Embryonic facial prominence (tissue), 1 donor: ENCODE data around the gene MUC20.
"Not testable (repeated sequence)": the region's sequence is repeated elsewhere in the genome, so short reads cannot be mapped to it uniquely, and the experiment has no call there.

ENCODE experiments used
- DNase-seq: peaks from one replicate; pipeline ENCODE4 v3.0.0-alpha.2; 2016; ENCODE audit errors: extremely low spot score

Gene MUC20

DNA sequence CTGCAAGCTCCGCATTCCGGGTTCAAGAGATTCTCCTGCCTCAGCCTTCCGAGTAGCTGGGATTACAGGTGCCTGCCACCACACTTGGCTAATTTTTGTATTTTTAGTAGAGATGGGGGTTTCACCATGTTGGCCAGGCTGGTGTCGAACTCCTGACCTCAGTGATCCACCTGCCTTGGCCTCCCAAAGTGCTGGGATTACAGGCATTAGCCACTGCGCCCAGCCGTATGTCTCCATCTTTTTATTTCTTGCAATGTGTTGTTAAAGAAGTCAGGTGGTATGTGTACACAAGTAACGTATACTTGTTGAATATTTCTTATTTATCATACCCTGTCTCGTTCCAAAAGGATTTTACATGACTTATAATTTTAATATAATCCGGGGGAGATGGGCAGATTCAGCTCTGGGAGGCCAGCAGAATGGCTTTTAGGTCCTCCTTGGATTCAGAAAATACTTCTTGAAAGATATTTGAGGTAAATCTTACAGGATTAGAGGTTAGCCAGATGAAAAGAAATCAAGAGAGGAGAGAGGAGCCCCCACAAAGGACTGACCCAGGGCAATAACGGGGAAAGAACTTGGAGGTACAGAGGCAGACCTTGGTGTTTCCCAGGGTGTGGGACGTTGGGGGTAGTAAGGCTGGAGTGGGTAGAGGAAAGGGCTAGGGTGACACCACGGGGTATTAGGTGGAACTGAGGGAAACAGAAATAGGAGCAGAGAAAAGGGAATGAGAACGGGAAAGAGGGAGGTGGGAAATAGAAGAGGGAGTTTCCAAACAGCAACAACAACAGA, 27.2 kb upstream of the MUC20 start:
- DNase-seq, result no peak

DNA sequence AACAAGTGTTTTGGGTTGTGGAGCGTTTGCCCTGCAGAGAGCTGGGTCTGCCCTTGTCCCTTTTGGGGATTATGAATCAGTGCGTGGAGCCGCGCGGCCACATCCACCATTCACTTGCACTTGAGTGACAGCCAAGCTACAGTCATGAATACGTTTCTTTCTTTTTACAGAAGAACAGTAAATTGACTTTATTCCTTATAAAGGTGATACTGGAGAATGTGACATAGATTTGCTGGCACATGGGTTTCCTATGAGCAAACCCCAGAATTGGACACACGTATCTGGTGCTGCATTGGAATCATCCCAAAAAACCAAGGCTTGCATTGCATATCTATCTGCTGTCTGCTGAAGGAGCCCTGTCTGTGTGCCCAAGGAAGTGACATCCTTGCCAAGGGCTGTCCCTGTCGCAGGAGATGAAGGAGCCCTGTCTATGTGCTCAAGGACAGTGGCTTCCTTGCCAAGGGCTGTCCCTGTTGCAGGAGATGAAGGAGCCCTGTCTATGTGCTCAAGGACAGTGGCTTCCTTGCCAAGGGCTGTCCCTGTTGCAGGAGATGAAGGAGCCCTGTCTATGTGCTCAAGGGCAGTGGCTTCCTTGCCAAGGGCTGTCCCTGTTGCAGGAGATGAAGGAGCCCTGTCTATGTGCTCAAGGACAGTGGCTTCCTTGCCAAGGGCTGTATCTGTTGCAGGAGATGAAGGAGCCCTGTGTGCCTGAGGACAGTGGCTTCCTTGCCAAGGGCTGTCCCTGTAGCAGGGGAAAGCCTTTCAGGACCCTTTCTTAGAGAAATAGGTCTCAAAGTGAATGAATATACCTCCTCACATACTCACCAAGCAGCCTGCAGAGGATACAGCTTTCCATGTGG, 26.3 kb upstream of the MUC20 start:
- DNase-seq, result not testable (repeated sequence)

DNA sequence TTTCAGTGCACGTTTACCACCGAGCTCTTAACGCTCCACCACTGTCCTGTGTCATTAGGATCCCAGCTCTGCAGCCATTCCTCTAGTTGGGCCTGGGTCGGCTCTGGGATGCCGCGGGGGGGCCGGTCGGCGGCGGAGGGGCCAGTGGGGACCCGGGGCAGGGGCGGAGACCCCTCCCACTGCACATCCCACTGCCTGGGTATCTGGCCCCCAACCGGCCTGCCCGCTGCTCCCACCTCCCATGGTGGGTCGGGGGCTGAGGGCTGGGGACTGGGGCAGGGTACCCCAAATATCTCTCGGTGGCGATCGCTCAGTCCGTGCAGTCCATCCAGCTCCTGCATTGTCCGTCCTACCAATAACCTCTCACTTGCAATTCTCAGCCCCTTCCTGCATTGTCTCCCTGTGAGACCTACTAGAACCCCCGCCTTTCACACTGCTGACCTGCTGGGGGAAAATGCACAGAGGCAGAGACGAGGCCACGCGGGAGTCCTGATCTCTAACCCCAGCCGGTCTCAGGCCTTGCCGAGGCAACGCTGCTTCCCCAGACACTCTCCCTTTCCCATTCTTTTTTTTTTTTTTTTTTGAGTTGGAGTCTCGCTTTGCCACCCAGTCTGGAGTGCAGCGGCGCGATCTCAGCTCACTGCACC, 24.0 kb upstream of the MUC20 start:
- no peak for DNase-seq

DNA sequence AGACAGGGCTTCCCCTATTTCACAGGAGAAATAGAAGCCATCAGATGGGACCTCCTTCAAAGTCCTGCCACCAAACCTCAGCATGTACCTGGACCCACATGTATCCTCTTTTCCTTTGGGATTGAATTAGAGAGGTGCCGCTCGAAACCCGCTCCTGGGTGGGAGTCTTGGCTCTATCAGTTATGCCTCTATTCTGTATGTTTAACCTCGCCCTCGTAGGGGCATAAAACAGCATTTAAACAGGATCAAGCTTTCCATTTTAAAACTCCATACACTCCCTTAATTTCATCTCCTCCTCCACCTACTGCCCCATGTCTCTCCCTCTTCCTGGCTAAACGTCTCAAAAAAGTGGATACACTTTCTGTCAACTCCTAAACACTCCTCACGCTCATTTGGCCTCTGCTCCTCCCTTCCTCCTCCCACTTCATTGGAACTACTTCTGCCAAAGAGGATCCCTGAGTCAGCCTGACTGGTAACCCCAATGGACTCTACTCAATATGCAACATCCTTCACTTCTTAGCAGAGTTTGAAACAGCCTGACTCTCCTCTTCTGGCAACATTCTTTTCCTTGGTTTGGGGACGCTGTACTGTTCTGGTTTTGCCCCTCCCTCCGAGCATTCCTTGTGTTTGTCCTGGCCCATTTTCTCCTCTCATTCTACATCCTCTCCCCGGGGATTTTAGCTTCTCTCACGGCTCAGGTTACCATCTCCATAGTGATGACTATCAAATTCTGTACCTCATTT, 23.0 kb upstream of the MUC20 start:
- no peak for DNase-seq

DNA sequence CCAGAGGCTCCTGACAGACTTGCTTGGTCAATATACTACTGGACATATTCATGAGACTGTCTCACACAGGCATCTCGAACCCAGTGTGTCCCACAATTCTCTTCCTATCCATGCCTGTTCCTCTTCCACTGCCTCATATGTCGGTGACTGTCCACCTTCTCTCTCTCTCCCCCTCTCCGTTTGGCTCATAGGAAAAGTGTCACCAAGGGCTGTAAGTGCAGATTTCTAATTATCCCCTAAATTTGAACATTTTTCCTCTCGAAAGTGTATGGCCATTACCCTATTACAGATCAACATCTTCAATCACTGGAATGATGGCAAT, 22.5 kb upstream of the MUC20 start:
- no peak for DNase-seq

DNA sequence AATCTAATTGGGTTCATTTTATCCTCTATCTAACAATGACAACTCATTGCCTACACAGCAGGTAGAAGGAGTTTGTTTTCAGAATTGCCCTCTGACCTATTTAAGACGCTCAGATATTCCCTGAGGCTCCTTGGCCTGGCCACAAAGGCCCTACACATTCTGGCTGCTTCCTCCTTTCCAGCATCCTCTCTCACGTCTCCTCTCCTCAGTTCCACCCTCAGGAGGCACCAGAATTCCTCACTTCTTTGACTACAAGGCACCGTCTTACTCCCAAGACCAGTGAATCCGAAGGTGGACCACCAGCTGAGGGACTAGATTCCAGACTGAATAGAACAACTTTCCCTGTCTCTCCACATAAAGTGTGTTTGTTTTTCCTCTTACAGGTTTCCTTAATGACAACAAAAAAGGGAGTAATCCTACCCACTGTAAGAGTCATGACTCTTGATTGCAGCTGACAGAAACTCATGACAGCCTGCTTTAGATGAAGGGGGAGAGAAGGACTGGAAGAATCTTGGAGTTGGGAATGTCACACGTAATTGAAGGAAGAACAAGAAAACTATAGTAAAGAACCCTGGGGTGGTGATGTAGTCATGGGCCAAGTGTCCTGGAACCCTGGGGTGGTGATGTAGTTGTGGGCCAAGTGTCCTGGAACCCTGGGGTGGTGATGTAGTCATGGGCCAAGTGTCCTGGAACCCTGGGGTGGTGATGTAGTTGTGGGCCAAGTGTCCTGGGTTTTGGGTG, 22.0 kb upstream of the MUC20 start:
- DNase-seq, result no peak

DNA sequence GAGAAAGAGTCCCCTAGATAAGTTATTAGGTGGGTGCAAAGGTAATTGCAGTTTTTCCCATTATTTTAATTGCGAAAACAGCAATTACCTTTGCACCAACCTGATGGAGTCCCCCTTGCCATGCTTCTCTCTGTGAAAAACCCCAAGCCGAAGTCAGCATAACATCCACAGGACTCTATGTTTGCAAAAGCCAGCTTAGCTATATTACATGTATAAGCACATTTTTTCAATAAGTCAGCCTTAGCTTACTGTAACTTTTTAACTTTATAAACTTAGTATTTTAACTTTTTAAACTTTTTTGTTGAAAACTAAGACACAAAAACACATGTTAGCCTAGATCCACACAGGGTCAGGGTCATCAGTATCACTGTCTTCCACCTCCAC, 21.4 kb upstream of the MUC20 start:
- no peak for DNase-seq

DNA sequence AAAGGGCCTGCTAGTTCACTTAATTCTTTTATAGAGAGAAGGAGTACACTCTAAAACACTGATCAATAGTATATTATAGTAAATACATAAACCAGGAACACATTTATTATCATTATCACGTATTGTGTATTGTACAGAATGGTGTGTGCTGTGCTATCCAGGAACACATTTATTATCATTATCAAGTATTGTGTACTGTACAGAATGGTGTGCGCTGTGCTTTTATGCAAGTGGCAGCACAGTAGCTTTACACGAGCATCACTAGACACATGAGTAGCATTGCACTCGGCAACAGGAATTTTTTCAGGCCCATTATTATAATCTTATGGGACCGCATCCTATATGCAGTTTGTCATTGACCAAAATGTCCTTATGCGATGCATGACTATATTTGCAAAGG, 20.9 kb upstream of the MUC20 start:
- no peak for DNase-seq

DNA sequence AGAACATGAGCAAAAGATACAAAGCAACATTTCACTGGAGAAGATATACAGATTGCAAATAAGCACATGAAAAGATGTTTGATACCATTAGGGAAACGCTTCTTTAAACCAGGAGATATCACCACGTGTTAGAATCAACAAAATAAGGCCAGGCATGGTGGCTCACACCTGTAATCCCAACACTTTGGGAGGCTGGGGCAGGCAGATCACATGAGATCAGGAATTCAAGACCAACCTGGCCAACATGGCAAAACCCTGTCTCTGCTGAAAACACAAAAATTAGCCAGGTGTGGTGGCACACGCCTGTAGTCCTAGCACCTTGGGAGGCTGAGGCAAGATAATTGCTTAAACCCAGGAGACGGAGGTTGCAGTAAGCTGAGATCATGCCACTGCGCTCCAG, 20.5 kb upstream of the MUC20 start:
- no peak for DNase-seq

DNA sequence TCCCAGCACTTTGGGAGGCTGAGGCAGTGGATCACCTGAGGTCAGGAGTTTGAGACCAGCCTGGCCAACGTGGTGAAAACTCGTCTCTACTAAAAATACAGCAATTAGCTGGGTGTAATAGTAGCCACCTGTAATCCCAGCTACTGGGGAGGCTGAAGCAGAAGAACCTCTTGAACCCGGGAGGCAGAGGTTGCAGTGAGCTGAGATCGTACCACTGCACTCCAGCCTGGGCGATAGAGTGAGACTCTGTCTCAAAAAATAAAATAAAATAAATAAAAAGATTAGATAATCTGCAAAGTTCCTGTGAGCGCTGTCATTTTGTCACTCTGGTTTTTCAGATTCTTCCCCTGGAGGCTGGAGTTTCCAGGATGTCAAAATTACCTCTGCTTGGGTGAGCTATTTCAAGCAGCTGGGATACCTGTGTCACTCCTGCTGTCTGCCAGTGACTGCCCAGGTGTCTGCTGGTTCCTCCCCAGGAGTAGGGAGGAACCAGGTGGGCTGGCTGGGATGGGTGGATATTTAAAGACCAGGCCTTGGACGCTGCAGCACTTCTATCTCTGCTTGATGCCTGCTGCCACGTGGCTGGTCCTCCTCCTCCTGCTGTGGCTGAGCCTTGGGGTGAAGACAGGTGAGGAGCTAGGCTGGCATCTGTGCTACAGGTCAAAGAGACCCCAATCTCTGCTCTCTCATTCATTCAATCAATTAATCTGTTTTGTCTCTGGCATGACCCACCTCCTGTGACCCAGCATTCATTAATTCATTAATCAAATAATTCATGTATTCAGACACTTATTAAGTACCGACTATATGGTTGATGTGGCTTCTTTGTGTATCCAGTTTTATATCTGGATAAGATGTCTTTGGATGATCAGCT, 19.5 kb upstream of the MUC20 start:
- no peak for DNase-seq

DNA sequence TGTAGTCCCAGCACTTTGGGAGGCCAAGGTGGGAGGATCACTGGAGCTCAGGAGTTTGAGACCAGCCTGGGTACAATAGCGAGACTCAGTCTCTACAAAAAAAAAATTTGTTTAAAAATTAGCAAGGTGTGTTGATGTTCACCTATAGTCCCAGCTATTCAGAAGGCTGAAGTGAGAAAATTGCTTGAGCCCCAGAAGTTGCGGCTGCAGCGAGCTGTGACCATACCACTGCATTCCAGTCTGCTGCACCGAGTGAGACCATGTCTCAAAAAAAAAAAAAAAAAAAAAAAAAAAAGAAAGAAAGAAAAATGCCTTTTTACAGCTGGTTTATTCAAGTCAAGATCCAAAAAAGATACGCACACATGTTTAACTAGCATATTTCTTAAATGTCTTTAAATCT, 17.0 kb upstream of the MUC20 start:
- DNase-seq, result no peak

DNA sequence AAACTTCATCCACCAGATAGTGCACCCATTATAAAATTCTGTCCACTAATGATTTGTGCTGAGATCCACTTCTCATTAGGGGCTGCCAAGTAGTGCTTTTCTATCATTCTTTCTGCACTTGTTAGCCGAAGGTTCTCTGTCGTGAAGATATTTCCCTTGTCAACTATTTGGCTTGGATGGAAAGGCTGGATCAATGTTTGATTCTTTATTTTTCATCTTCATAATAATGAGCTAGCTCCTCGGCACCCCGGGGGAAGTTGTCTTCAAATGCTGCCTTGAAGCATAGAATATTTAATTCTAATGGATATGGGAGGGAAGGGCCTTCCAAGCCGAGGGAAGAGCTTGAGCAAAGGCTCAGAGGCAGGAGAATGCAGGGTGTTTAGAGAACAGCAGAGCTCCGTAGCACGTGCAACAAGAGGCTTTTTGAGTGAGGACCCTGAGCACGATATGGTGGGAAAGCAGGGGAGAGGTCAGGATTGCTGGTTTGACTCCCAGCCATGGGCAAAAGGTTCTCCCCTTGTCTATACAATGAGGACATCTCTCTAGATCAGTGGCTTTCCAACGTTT, 16.3 kb upstream of the MUC20 start:
- no peak for DNase-seq

DNA sequence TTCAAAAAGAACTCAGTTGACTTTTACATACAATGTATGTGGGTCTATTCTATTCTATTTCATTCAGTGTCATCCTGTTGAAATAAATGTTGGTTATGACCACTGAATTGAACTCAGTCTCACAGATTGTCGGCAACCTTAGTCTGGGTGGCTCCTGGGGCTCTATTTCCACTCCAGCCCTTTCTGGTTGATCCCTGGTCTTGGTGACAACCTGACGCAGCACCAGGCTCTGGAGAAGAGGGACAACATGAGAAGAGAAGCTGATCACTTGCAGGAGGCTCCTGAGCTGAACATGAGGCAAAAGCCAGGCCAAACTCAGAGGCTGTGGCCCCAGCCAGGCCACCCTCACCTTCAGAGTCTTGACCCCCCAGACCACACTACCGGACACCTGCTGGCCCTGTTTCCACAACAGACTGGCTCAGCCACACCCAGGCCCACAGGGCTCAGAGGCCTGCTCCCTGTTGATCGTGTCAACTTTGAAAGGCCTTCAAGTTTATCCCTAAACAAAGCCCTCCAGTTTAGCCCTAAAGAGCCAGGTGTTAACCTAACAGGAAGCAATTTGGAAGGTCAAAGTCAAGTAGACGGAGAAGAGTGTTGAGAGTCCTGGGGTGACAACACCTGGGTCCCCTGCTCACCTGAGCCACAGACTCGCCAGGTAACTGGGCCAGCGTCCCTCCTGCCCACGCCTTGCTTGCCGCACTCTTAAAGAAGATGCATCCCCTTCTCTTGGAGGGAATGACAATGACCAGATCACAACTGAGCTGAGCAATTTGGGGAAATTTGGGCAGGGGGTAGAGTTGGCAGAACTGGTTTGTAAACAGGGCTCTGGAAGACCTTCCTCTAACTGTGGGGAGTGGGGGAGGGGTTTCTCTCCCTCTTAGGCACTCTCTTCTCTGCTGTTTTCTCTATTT, 15.4 kb upstream of the MUC20 start:
- DNase-seq, result no peak

DNA sequence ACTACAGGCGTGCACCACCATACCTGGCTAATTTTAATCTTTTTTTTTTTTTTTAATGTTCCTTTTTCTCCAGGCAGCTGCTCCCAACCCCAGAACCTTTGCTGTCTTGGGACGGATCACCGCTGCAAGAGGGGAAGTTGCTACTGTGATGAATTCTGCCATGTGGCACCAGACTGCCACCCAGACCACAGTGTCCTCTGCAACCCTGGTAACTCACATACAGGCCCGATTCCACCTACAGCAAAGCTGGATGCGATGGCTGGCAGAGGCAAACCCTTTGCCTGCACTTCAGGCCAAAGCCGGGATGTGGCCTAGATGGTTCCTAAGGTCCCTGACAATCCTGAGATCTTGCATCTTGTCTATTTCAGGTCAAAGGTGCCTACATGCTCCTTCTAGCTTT, 12.7 kb upstream of the MUC20 start:
- DNase-seq, result no peak

DNA sequence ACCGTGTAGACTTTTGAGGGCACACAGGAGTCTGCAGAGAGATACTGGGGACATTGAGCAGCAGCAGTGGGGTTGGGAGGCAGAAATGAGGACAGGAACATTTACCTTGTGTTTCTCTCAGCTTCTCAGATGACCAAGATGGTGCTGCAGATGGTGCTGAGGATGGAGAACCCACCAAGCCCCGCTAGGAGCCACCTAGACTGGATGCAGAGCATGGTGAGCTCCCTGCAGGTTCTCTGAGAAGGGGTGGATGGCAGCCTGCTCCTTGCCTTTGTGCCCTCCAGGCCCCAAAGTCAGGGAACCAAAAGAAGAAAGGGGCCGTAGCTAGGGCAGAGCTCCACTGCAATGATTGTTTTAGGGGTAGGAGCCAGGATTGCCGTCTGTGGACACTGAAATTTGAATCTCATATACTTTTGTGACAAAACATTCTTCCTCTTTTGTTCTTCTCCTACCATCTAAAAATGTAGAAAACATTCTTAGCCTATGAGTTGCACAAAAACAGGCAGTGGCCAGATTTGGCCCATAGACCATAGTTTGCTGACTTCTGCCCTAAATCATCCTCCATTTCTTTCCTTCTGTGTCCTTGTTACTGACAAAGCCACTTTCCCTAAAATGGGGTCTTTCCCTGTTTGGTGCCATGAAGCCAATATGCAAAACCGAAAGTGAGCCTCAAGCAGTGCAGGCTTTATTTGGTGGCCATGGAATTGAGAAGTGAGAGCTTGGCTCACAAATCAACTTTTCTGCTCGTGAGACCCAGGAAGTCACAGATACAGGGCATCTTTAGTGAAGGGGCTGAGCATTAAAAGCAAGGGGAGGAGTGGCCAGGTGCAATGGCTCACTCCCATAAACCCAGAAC, 11.9 kb upstream of the MUC20 start:
- DNase-seq, result no peak

DNA sequence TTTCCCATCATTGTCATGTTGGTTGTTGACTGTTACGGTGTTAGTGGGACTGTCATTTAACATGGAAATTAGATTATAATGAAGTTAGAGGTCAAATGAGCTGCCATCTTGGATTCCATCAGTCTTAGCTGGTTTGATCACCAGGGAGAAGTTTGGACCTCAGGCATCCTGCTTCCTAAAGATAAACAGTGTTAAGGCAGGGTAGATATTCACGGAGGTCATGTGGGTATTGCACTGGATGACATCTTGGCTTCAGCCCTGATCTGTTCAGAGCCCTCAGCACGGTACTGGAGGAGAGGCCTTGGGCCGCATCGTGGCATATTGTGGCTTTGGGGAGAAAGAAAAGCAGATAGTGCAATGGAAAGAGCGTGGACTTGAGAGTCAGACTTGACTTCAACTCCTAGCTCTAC, 11.1 kb upstream of the MUC20 start:
- DNase-seq, result no peak

DNA sequence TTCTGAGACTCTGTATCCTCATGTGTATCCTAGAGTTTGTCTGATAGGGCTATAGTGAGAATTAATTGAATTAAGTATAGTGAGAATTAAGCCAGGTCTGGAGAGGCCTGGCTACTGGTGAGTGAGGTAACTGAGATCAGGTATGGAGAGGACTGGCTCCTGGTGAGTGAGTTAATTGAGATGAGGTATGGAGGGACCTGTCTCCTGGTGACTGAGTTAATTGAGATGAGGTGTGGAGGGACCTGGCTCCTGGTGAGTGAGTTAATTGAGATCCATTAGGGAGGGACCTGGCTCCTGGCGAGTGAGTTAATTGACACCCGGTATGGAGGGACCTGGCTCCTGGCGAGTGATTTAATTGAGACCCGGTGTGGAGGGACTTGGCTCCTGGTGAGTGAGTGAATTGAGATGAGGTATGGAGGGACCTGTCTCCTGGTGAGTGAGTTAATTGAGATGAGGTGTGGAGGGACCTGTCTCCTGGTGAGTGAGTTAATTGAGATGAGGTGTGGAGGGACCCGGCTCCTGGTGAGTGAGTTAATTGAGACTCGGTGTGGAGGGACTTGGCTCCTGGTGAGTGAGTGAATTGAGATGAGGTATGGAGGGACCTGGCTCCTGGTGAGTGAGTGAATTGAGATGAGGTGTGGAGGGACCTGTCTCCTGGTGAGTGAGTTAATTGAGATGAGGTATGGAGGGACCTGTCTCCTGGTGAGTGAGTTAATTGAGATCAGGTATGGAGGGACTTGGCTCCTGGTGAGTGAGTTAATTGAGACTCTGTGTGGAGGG, 10.5 kb upstream of the MUC20 start:
- DNase-seq, result not testable (repeated sequence)
